ENCODE data around the gene VWC2L.

VWC2L gene

GRCh38 chr2:214504599-214505376 lies 93.9 kb downstream of the VWC2L start:
- no peak for FAIRE-seq
- TF ChIP-seq POLR2AphosphoS5 (IDR thresholded peaks at IDR 0.05; ENCODE audit: low read depth, low read length): no peak
- no peak for TF ChIP-seq POLR2A (IDR thresholded peaks at IDR 0.05; ENCODE audit: low read depth, low read length)
- no peak for TF ChIP-seq TAF1 (IDR thresholded peaks at IDR 0.05; ENCODE audit: borderline replicate concordance, low read depth, low read length)
- no peak for DNase-seq (ENCODE audit: insufficient read length)

- FAIRE-seq: no peak
- TF ChIP-seq POLR2A (IDR thresholded peaks at IDR 0.05; ENCODE audit: low read depth, low read length) (no peak), POLR2AphosphoS5 (IDR thresholded peaks at IDR 0.05; ENCODE audit: low read depth, low read length) (no peak), TAF1 (IDR thresholded peaks at IDR 0.05; ENCODE audit: borderline replicate concordance, low read depth, low read length) (no peak)
Observed at GRCh38 chr2:214507032-214507431, 96.2 kb downstream of the VWC2L start.

GRCh38 chr2:214514704-214515103 lies 103.8 kb downstream of the VWC2L start:
- FAIRE-seq (no peak), DNase-seq (ENCODE audit: insufficient read length) (no peak)
- TF ChIP-seq POLR2A (IDR thresholded peaks at IDR 0.05; ENCODE audit: low read depth, low read length): no peak
- no peak for TF ChIP-seq POLR2AphosphoS5 (IDR thresholded peaks at IDR 0.05; ENCODE audit: low read depth, low read length)
- no peak for TF ChIP-seq TAF1 (IDR thresholded peaks at IDR 0.05; ENCODE audit: borderline replicate concordance, low read depth, low read length)

More at GRCh38 chr2:214507032-214507431, 96.2 kb downstream of the VWC2L start:
- no peak for DNase-seq (ENCODE audit: insufficient read length)

- TF ChIP-seq POLR2A (IDR thresholded peaks at IDR 0.05; ENCODE audit: low read depth, low read length): no peak
- no peak for TF ChIP-seq TAF1 (IDR thresholded peaks at IDR 0.05; ENCODE audit: borderline replicate concordance, low read depth, low read length)
- TF ChIP-seq POLR2AphosphoS5 (IDR thresholded peaks at IDR 0.05; ENCODE audit: low read depth, low read length): no peak
- DNase-seq (ENCODE audit: insufficient read length) (no peak), FAIRE-seq (no peak)
Observed at GRCh38 chr2:214515111-214515510, 104.3 kb downstream of the VWC2L start.

GRCh38 chr2:214519258-214519818 lies 108.5 kb downstream of the VWC2L start:
- no peak for DNase-seq (ENCODE audit: insufficient read length)
- TF ChIP-seq TAF1 (IDR thresholded peaks at IDR 0.05; ENCODE audit: borderline replicate concordance, low read depth, low read length) (no peak), POLR2AphosphoS5 (IDR thresholded peaks at IDR 0.05; ENCODE audit: low read depth, low read length) (no peak), POLR2A (IDR thresholded peaks at IDR 0.05; ENCODE audit: low read depth, low read length) (no peak)
- no peak for FAIRE-seq

GRCh38 chr2:214529021-214529420 lies 118.2 kb downstream of the VWC2L start:
- TF ChIP-seq TAF1 (IDR thresholded peaks at IDR 0.05; ENCODE audit: borderline replicate concordance, low read depth, low read length) (no peak), POLR2A (IDR thresholded peaks at IDR 0.05; ENCODE audit: low read depth, low read length) (no peak), POLR2AphosphoS5 (IDR thresholded peaks at IDR 0.05; ENCODE audit: low read depth, low read length) (no peak)
- no peak for FAIRE-seq
- DNase-seq (ENCODE audit: insufficient read length): no peak

GRCh38 chr2:214529514-214529913 lies 118.7 kb downstream of the VWC2L start:
- no peak for DNase-seq (ENCODE audit: insufficient read length)
- no peak for TF ChIP-seq POLR2A (IDR thresholded peaks at IDR 0.05; ENCODE audit: low read depth, low read length)
- no peak for TF ChIP-seq TAF1 (IDR thresholded peaks at IDR 0.05; ENCODE audit: borderline replicate concordance, low read depth, low read length)
- no peak for FAIRE-seq

- FAIRE-seq (no peak), DNase-seq (ENCODE audit: insufficient read length) (no peak)
- TF ChIP-seq POLR2AphosphoS5 (IDR thresholded peaks at IDR 0.05; ENCODE audit: low read depth, low read length) (no peak), POLR2A (IDR thresholded peaks at IDR 0.05; ENCODE audit: low read depth, low read length) (no peak), TAF1 (IDR thresholded peaks at IDR 0.05; ENCODE audit: borderline replicate concordance, low read depth, low read length) (no peak)
Observed at GRCh38 chr2:214533541-214533940, 122.7 kb downstream of the VWC2L start.

GRCh38 chr2:214536625-214537024 lies 125.8 kb downstream of the VWC2L start:
- FAIRE-seq (no peak), DNase-seq (ENCODE audit: insufficient read length) (no peak)
- no peak for TF ChIP-seq POLR2A (IDR thresholded peaks at IDR 0.05; ENCODE audit: low read depth, low read length)
- no peak for TF ChIP-seq POLR2AphosphoS5 (IDR thresholded peaks at IDR 0.05; ENCODE audit: low read depth, low read length)
- TF ChIP-seq TAF1 (IDR thresholded peaks at IDR 0.05; ENCODE audit: borderline replicate concordance, low read depth, low read length): no peak

GRCh38 chr2:214537929-214538328 lies 127.1 kb downstream of the VWC2L start:
- no peak for FAIRE-seq
- TF ChIP-seq POLR2AphosphoS5 (IDR thresholded peaks at IDR 0.05; ENCODE audit: low read depth, low read length): no peak
- TF ChIP-seq POLR2A (IDR thresholded peaks at IDR 0.05; ENCODE audit: low read depth, low read length): no peak
- TF ChIP-seq TAF1 (IDR thresholded peaks at IDR 0.05; ENCODE audit: borderline replicate concordance, low read depth, low read length): no peak
- no peak for DNase-seq (ENCODE audit: insufficient read length)

GRCh38 chr2:214542295-214542694 lies 131.4 kb downstream of the VWC2L start:
- DNase-seq (ENCODE audit: insufficient read length): no peak
- no peak for FAIRE-seq
- TF ChIP-seq POLR2AphosphoS5 (IDR thresholded peaks at IDR 0.05; ENCODE audit: low read depth, low read length) (no peak), TAF1 (IDR thresholded peaks at IDR 0.05; ENCODE audit: borderline replicate concordance, low read depth, low read length) (no peak), POLR2A (IDR thresholded peaks at IDR 0.05; ENCODE audit: low read depth, low read length) (no peak)

- TF ChIP-seq POLR2A (IDR thresholded peaks at IDR 0.05; ENCODE audit: low read depth, low read length): no peak
- FAIRE-seq: no peak
- DNase-seq (ENCODE audit: insufficient read length): no peak
Observed at GRCh38 chr2:214542866-214543265, 132.0 kb downstream of the VWC2L start.

All from GM12892 (cell line).